LNCaP clone FGC (cell line): ENCODE results near the gene ATXN1.
"Not testable (repeated sequence)": the region's sequence is repeated elsewhere in the genome, so short reads cannot be mapped to it uniquely, and the experiment has no call there.

Source experiments
- DNase-seq: peaks from one replicate; pipeline ENCODE4 v3.0.0-alpha.2; 2011; ENCODE audit warnings: low read depth
- H3K4me3 ChIP-seq: 2 replicates; pipeline ENCODE4 v1.5.1; 2011; ENCODE audit warnings: mild to moderate bottlenecking, low read depth, low read length, control low read depth
- CTCF ChIP-seq: IDR thresholded peaks from 2 replicates; pipeline ENCODE4 v1.5.1; 2012; ENCODE audit warnings: mild to moderate bottlenecking; ENCODE audit not compliant: control insufficient read depth, insufficient read depth; ENCODE audit errors: extremely low read depth

Gene ATXN1

GRCh38 chr6:16466800-16467553, 294.3 kb downstream of the ATXN1 start:
- no peak for DNase-seq
- H3K4me3 ChIP-seq: no peak overlapping the region
- no peak for TF ChIP-seq CTCF

DNA sequence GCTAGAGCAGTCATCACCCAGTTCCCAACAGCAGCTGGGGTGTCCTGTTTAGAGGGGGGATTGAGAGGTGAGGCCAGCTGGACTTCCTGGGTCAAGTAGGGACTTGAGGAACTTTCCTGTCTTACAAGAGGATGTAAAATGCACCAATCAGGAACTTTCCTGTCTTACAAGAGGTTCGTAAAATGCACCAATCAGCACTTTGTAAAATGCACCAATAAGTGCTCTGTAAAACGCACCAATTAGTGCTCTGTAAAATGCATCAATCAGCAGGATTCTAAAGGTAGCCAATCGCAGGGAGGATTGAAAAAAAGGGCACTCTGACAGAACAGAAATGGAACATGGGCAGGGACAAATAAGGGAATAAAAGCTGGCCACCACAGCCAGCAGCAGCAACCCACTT, 297.2 kb downstream of the ATXN1 start:
- no peak overlapping the region for H3K4me3 ChIP-seq
- DNase-seq: no peak
- TF ChIP-seq CTCF: no peak

- H3K4me3 ChIP-seq, DNase-seq: not testable (repeated sequence)
These were observed 298.0 kb downstream of the ATXN1 start for GRCh38 chr6:16463246-16463645.

- H3K4me3 ChIP-seq: no peak overlapping the region
- TF ChIP-seq CTCF: no peak
- DNase-seq: no peak
These were observed 299.8 kb downstream of the ATXN1 start for GRCh38 chr6:16461491-16461890.

- not testable (repeated sequence) for H3K4me3 ChIP-seq, DNase-seq
These were observed 301.8 kb downstream of the ATXN1 start for GRCh38 chr6:16459472-16459871.

DNA sequence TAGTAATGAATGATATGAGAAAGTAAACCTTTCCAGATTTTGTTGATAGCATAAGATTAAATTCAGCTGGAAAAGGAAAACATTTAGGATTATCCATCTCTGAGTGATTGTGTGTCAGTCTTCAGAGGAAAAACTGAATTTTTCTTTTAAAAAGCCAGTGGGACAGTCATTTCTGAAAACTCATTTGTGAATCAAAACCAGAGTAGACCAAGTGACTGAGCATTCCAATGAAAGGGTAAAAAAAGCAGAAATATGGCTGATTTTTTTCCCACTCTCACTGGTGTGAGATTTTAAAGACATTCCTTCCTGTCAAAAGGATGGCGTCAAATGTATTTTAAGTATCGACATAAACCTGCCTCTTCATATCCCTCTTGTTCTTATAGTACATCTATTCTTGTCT, 308.9 kb downstream of the ATXN1 start:
- DNase-seq: no peak
- no peak for TF ChIP-seq CTCF

DNA sequence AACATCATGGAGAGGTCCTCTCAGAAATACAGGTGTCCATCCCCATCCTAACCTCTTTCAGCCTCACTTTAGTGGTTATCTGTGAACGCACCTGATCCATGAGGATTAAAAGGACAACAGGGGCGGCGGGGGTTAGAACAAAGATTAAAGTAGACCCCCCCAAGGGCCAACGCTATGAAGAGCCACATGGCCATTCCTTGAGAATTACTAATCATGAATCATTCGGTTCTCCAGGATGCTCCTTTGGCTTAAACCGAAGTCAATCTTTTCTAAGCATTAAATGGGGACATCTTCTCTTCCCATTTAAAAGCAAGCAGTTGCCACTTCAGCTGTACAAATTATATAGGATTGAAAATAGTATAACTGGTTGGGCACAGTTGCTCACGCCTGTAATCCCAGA, 310.4 kb downstream of the ATXN1 start:
- TF ChIP-seq CTCF: no peak
- no peak for DNase-seq
- no peak overlapping the region for H3K4me3 ChIP-seq

More for the DNA sequence above, 308.9 kb downstream of the ATXN1 start:
- H3K4me3 ChIP-seq: no peak overlapping the region

DNA sequence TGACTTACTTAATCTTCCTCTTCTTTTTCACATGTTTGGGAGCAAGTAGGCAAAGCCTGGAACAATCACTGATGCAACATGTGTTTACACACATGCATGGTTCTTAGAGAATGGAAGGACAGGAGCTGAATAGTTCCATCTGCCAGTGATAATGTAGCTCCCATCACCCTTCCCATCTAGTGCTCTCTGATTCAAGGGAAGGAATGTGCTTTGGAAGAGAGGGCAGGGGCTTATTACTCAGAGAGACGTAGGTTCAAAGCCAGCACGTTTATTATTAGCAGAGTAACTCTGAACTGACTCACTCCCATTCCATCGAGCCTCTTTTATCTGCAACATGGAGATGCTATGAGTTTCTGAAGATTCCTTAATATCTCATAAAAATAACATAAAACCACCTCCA, 311.0 kb downstream of the ATXN1 start:
- TF ChIP-seq CTCF: no peak
- no peak overlapping the region for H3K4me3 ChIP-seq
- no peak for DNase-seq
